ENCODE data around the gene HABP2. TPM values are rescaled to one million over a fixed set of nuclear protein-coding genes. Genes with fewer than 3 reads are reported as not detected.

HABP2 gene
- total and polyA plus RNA-seq, 4 donors = 109 to 259 (median 197) TPM

- WGBS = 90% methylated on average over 13 of the region's 13 CpGs
Measured at GRCh38 chr10:113594652-113595051, 41.8 kb downstream of the HABP2 start.

GRCh38 chr10:113600569-113600968, 47.7 kb downstream of the HABP2 start:
- Histone ChIP-seq H3K4me3 (ENCODE audit: low read depth in 1 of 3, low read length in 3 of 3) (no peak overlapping the region), H3K4me1 (ENCODE audit: control insufficient read depth in 4 of 4, insufficient read depth in 4 of 4, low read length in 3 of 4) (no peaks in the 10 kb centered on the region), H3K9me3 (ENCODE audit: control insufficient read depth in 4 of 4, low read length in 3 of 4) (peaks cover 0 to 8% (median 6%) of the 10 kb centered on the region in 4 donors), H3K27ac (ENCODE audit: low read depth in 1 of 2, low read length in 2 of 2) (no peak overlapping the region), H3K36me3 (ENCODE audit: control insufficient read depth in 4 of 4, insufficient read depth in 3 of 4, low read depth in 1 of 4, low read length in 3 of 4) (no peaks in the 10 kb centered on the region), H3K9ac (ENCODE audit: low read depth in 1 of 2, low read length in 2 of 2) (no peak overlapping the region), H3K27me3 (ENCODE audit: control insufficient read depth in 4 of 4, insufficient read depth in 4 of 4, low read length in 3 of 4) (no peaks in the 10 kb centered on the region)
- no peak for DNase-seq (ENCODE audit: low spot score)
- TF ChIP-seq HNF4G (IDR thresholded peaks at IDR 0.05) (no peak), YY1 (IDR thresholded peaks at IDR 0.05) (no peak), JUND (IDR thresholded peaks at IDR 0.05) (no peak), CTCF (IDR thresholded peaks at IDR 0.05; ENCODE audit: low read depth, low read length, missing input control) (no peak), SP1 (IDR thresholded peaks at IDR 0.05) (no peak), FOXA2 (IDR thresholded peaks at IDR 0.05) (no peak), FOXA1 (IDR thresholded peaks at IDR 0.05) (no peak), EGR1 (IDR thresholded peaks at IDR 0.05; ENCODE audit: low read depth in 2 of 2) (no peak), MAX (IDR thresholded peaks at IDR 0.05) (no peak), NR2F2 (IDR thresholded peaks at IDR 0.05) (no peak), HNF4A (conservative IDR thresholded peaks at IDR 0.05) (no peak), ATF3 (IDR thresholded peaks at IDR 0.05) (no peak), RXRA (IDR thresholded peaks at IDR 0.05) (no peak), GABPA (IDR thresholded peaks at IDR 0.05 in 1 of 2, conservative IDR thresholded peaks at IDR 0.05 in 1 of 2) (no peak)
- WGBS = 93% methylated on average over 3 of the region's 3 CpGs

More at GRCh38 chr10:113594652-113595051, 41.8 kb downstream of the HABP2 start:
- no peak overlapping the region for H3K4me3 ChIP-seq (ENCODE audit: low read depth in 1 of 3, low read length in 3 of 3)
- no peak overlapping the region for H3K27ac ChIP-seq (ENCODE audit: low read depth in 1 of 2, low read length in 2 of 2)
- TF ChIP-seq HNF4A (conservative IDR thresholded peaks at IDR 0.05) (no peak), CTCF (IDR thresholded peaks at IDR 0.05; ENCODE audit: low read depth, low read length, missing input control) (no peak), YY1 (IDR thresholded peaks at IDR 0.05) (no peak), TAF1 (conservative IDR thresholded peaks at IDR 0.05) (no peak), JUND (IDR thresholded peaks at IDR 0.05) (no peak), MAX (IDR thresholded peaks at IDR 0.05) (no peak), RXRA (IDR thresholded peaks at IDR 0.05) (no peak), ZBTB33 (IDR thresholded peaks at IDR 0.05) (no peak), ATF3 (IDR thresholded peaks at IDR 0.05) (no peak)
- H3K9me3 ChIP-seq (ENCODE audit: control insufficient read depth in 4 of 4, low read length in 3 of 4) = no peaks in the 10 kb centered on the region
- no peak overlapping the region for H3K9ac ChIP-seq (ENCODE audit: low read depth in 1 of 2, low read length in 2 of 2)
- DNase-seq (ENCODE audit: low spot score) = no peak
- peaks cover 0 to 7% (median 3%) of the 10 kb centered on the region in 4 donors for H3K36me3 ChIP-seq (ENCODE audit: control insufficient read depth in 4 of 4, insufficient read depth in 3 of 4, low read depth in 1 of 4, low read length in 3 of 4)
- H3K27me3 ChIP-seq (ENCODE audit: control insufficient read depth in 4 of 4, insufficient read depth in 4 of 4, low read length in 3 of 4) = no peaks in the 10 kb centered on the region
- no peaks in the 10 kb centered on the region for H3K4me1 ChIP-seq (ENCODE audit: control insufficient read depth in 4 of 4, insufficient read depth in 4 of 4, low read length in 3 of 4)
